Panc1 (cell line): ENCODE data around the gene CATSPER4. TPM values are rescaled to one million over a fixed set of nuclear protein-coding genes. Genes with fewer than 3 reads are reported as not detected.

ENCODE experiments used
- ATAC-seq: fragments of 200-7000 bp; cut with Tn5 transposase; 2 replicates; pipeline ENCODE4 v1.9.1; 2020; ENCODE audit warnings: mild to moderate bottlenecking, moderate library complexity
- BruUV-seq: library from RNA; stranded (reverse); fragments of 400-500 nt; replicated peaks from 2 replicates; lab custom pipeline; 2021; lab: Mats Ljungman, UMichigan
- CTCF ChIA-PET: fragments of 300-600 bp; sonication (Branson Sonifier 250); formaldehyde crosslinking; loops from one replicate; lab custom pipeline; 2022; ENCODE audit warnings: antibody characterized with exemption; lab: Charles Lee
- POLR2A ChIA-PET: fragments of 300-600 bp; sonication (Branson Sonifier 250); formaldehyde crosslinking; loops from one replicate; lab custom pipeline; 2022; ENCODE audit warnings: antibody characterized with exemption; lab: Charles Lee
- DNase-seq: peaks from one replicate; pipeline ENCODE4 v3.0.0-alpha.2; 2010; ENCODE audit warnings: low read depth, low spot score
- H3K27ac ChIP-seq: 2 replicates; pipeline ENCODE4 v1.5.1; 2011; ENCODE audit warnings: mild to moderate bottlenecking, low read length, inconsistent platforms
- H3K27me3 ChIP-seq: fragments of 200-500 bp; sonication (Bioruptor generic); 2 replicates; pipeline ENCODE4 v1.6.0; 2014; ENCODE audit warnings: low read length, inconsistent platforms; ENCODE audit not compliant: control insufficient read depth, insufficient read depth
- H3K36me3 ChIP-seq: fragments of 200-500 bp; sonication (Bioruptor generic); 2 replicates; pipeline ENCODE4 v1.5.1; 2014; ENCODE audit warnings: inconsistent platforms, mild to moderate bottlenecking, low read length, moderate library complexity; ENCODE audit not compliant: control insufficient read depth, insufficient read depth
- H3K4me1 ChIP-seq: 2 replicates; pipeline ENCODE4 v1.5.1; 2011; ENCODE audit warnings: inconsistent platforms, mild to moderate bottlenecking, low read length, moderate library complexity; ENCODE audit not compliant: control insufficient read depth, insufficient read depth
- H3K4me3 ChIP-seq, 2 experiments: 2 replicates each; pipeline ENCODE4 v1.5.1; 2011 to 2012; ENCODE audit warnings: low read depth in 2 of 2, low read length in 2 of 2, mild to moderate bottlenecking in 2 of 2, inconsistent platforms in 1 of 2, moderate library complexity in 1 of 2
- H3K9me3 ChIP-seq: fragments of 200-500 bp; sonication (Bioruptor generic); 2 replicates; pipeline ENCODE4 v1.5.1; 2014; ENCODE audit warnings: low read depth, mild to moderate bottlenecking, inconsistent platforms, low read length, moderate library complexity; ENCODE audit not compliant: control insufficient read depth, insufficient read depth
- CTCF ChIP-seq: fragments of 450-650 bp; IDR thresholded peaks from 2 replicates; pipeline ENCODE4 v1.5.1; 2017; ENCODE audit warnings: mild to moderate bottlenecking
- POLR2AphosphoS5 ChIP-seq: IDR thresholded peaks from 2 replicates; pipeline ENCODE4 v1.6.1; 2012; ENCODE audit warnings: mild to moderate bottlenecking, low read depth, low read length, moderate library complexity
- REST ChIP-seq, 2 experiments: IDR thresholded peaks; 2 replicates each; pipeline ENCODE4 v1.6.1; 2011 to 2012; ENCODE audit warnings: low read depth in 2 of 2, control low read depth in 1 of 2, low read length in 1 of 2, mild to moderate bottlenecking in 1 of 2, moderate library complexity in 1 of 2; ENCODE audit not compliant: insufficient read depth in 1 of 2
- SIN3A ChIP-seq: IDR thresholded peaks from 2 replicates; pipeline ENCODE4 v1.6.1; 2012; ENCODE audit warnings: low read depth, mild to moderate bottlenecking, low read length, moderate library complexity, borderline replicate concordance; ENCODE audit not compliant: insufficient read depth
- TCF7L2 ChIP-seq: IDR thresholded peaks from 2 replicates; pipeline ENCODE4 v1.6.1; 2011; ENCODE audit warnings: mild to moderate bottlenecking, low read depth, low read length, inconsistent platforms
- in situ Hi-C: cut with HindIII; loops from 2 replicates; pipeline ENCODE4 v1.10.0; 2016; ENCODE audit warnings: low sequenced_read_pairs, low pct_unique_long_range_greater_than_20kb
- intact Hi-C: fragments of 100-400 bp; cut with micrococcal nuclease; formaldehyde crosslinking; loops from one replicate; pipeline ENCODE4 v1.10.0; 2022; ENCODE audit not compliant: unreplicated experiment
- total RNA-seq: library from RNA; stranded (reverse); gene quantifications from one replicate; pipeline ENCODE4 v1.2.1, GENCODE V29; 2021; ENCODE audit not compliant: unreplicated experiment

CATSPER4 gene
- total RNA-seq, 1 experiment from 2014 or later, result not detected

GRCh38 chr1:26158271-26158907, 32.0 kb upstream of the CATSPER4 start:
- Histone ChIP-seq H3K4me3 (no peak overlapping the region), H3K27ac (no peak overlapping the region), H3K36me3 (no peaks in the 10 kb centered on the region), H3K4me1 (peaks cover 6% of the 10 kb centered on the region; the same call in 1 of the 2 replicates), H3K9me3 (no peaks in the 10 kb centered on the region), H3K27me3 (no peaks in the 10 kb centered on the region)
- intact Hi-C loops, result no loop called here
- CTCF ChIA-PET, result interaction anchor here (1.2 kb wide), 1 partner anchor 13 kb away, joined by 3 read pairs; no protein-coding TSS in a partner anchor
- in situ Hi-C loops, result no loop called here
- no TSS peak for BruUV-seq
- DNase-seq (no peak), ATAC-seq (no peak)
- TF ChIP-seq SIN3A (no peak), CTCF (no peak), REST (IDR thresholded peaks at IDR 0.05; ENCODE audit: insufficient read depth in 1 of 2, low read depth in 2 of 2, low read length in 1 of 2) (no peak), POLR2AphosphoS5 (no peak), TCF7L2 (no peak)
- POLR2A ChIA-PET, result interaction anchor here (1.1 kb wide), 1 partner anchor 144 kb away, joined by 3 read pairs; no protein-coding TSS in a partner anchor

- BruUV-seq, result no TSS peak
- Histone ChIP-seq H3K4me3 (no peak within 1 kb of the TSS; a peak in 1 of 4 replicates), H3K4me1 (peaks cover 6% of the 10 kb centered on the region; the same call in 1 of the 2 replicates), H3K9me3 (no peaks in the 10 kb centered on the region), H3K27me3 (no peaks in the 10 kb centered on the region), H3K36me3 (no peaks in the 10 kb centered on the region), H3K27ac (no peak within 1 kb of the TSS; the same call in 1 of the 2 replicates)
- in situ Hi-C loops (no loop called here), intact Hi-C loops (no loop called here)
- no peak for TF ChIP-seq SIN3A
- TF ChIP-seq POLR2AphosphoS5, result no peak
- TF ChIP-seq TCF7L2, result no peak
- TF ChIP-seq REST (IDR thresholded peaks at IDR 0.05; ENCODE audit: insufficient read depth in 1 of 2, low read depth in 2 of 2, low read length in 1 of 2), result no peak
- no peak for TF ChIP-seq CTCF
- CTCF ChIA-PET, result no interaction called here
- DNase-seq (no peak), ATAC-seq (no peak)
- POLR2A ChIA-PET, result interaction anchor here (0.8 kb wide), 1 partner anchor 59 kb away, joined by 6 read pairs; no protein-coding TSS in a partner anchor
Measured at GRCh38 chr1:26158908-26159742, 31.3 kb upstream of the CATSPER4 start, which contains the start of gene FAM110D. Gene FAM110D (plus strand): TSS chr1:26159079. CDS start chr1:26161292, 2,213 bp downstream.
